Fibroblast of villous mesenchyme (primary cell): ENCODE measurements around the gene GRIN2A. TPM values are rescaled to one million over a fixed set of nuclear protein-coding genes. Genes with fewer than 3 reads are reported as not detected.

Source experiments
- DNase-seq: peaks from one replicate; pipeline ENCODE4 v3.0.0-alpha.2; 2010; ENCODE audit warnings: low read depth
- H3K4me3 ChIP-seq: 2 replicates; pipeline ENCODE4 v1.5.1; 2011; ENCODE audit warnings: low read depth, mild to moderate bottlenecking, low read length
- small RNA-seq: library from RNA; depleted of rRNA; stranded (forward); fragments of <200 nt; gene quantifications from one replicate; pipeline ENCODE3, GENCODE V24; 2012
- total RNA-seq: library from RNA; depleted of rRNA; stranded (reverse); fragments of >200 nt; gene quantifications from 2 replicates; pipeline ENCODE4 v1.2.3, GENCODE V29; 2012
- TF ChIP-seq, protein P1 (sequence below): IDR thresholded peaks from 2 replicates; pipeline ENCODE4 v1.5.1; 2012; ENCODE audit warnings: low read depth, mild to moderate bottlenecking, low read length; ENCODE audit not compliant: insufficient read depth

GRIN2A gene
- total RNA-seq, 1 donor, result 1.3 TPM

DNA sequence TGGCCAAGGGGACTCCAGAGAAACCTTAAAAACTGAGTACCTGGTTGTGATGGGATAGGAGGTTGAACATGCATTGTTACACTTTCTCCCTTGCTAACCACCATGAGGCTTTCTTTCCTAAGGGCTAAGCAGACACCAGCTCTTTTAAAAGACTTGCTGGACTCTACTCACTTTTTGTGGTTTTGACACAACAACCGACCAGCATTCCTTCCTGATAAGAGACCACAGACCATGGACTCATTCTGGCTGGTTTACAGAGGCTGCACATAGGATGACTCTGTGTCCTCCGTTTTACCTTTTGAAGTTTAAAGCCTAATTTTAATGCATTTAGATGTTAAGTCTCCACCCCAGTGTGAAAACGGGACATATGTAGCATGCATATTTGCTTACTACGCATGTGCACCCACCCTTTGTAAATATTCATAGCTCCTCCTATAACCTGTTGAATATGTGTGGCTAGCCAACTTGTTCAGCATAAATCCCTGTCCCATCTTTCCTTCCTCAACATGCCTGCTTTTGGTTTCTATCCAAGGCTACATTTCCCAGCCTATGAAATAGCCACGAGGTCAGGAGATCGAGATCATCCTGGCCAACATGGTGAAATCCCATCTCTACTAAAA is 475.9 kb downstream of the GRIN2A start:
- DNase-seq, result no peak
- no peak overlapping the region for H3K4me3 ChIP-seq
- TF ChIP-seq, protein P1, sequence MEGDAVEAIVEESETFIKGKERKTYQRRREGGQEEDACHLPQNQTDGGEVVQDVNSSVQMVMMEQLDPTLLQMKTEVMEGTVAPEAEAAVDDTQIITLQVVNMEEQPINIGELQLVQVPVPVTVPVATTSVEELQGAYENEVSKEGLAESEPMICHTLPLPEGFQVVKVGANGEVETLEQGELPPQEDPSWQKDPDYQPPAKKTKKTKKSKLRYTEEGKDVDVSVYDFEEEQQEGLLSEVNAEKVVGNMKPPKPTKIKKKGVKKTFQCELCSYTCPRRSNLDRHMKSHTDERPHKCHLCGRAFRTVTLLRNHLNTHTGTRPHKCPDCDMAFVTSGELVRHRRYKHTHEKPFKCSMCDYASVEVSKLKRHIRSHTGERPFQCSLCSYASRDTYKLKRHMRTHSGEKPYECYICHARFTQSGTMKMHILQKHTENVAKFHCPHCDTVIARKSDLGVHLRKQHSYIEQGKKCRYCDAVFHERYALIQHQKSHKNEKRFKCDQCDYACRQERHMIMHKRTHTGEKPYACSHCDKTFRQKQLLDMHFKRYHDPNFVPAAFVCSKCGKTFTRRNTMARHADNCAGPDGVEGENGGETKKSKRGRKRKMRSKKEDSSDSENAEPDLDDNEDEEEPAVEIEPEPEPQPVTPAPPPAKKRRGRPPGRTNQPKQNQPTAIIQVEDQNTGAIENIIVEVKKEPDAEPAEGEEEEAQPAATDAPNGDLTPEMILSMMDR, result no peak

DNA sequence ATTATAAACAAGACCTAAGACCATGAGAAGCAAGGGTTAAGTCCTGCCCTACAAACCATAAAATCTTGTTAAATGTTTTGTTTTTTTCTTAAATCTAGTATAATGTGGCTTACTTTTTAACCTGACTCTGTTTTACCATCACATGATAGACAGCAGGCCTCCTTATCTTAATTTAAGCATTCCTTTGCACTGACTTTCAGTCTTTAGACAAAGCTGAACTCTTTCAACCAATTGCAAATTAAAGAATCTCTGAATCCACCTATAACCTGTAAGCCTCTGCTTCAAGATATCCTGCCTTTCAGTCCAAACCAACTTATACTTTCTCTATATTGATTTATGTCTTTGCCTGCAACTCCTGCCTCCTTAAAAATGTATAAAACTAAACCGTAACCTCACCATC is 478.5 kb downstream of the GRIN2A start:
- TF ChIP-seq, protein P1, result no peak
- DNase-seq, result no peak
- no peak overlapping the region for H3K4me3 ChIP-seq

Small RNA genes within 50 kb of the gene (small RNA-seq; reads per million reads assigned to genes)
- not detected for gene RN7SL493P

Other genes with a start within 250 kb of the GRIN2A start
- 4.8 and 6.5 TPM in 2 replicates for gene ATF7IP2, start 203.6 kb upstream of the GRIN2A start, total RNA-seq